AG09309 (cell line): Measurements from ENCODE around the gene RHOBTB3.

Experiments
- DNase-seq: peaks from one replicate; pipeline ENCODE4 v3.0.0-alpha.2; 2010; ENCODE audit warnings: low read depth
- H3K4me3 ChIP-seq: 2 replicates; pipeline ENCODE4 v1.5.1; 2011; ENCODE audit warnings: mild to moderate bottlenecking, low read depth, low read length, moderate library complexity; ENCODE audit not compliant: control insufficient read depth
- CTCF ChIP-seq: IDR thresholded peaks from 2 replicates; pipeline ENCODE4 v1.5.1; 2011; ENCODE audit warnings: mild to moderate bottlenecking, low read depth, low read length, inconsistent platforms; ENCODE audit not compliant: insufficient read depth, control insufficient read depth; ENCODE audit errors: missing control alignments

The RHOBTB3 gene

GRCh38 chr5:95779611-95780010, 48.5 kb downstream of the RHOBTB3 start:
- H3K4me3 ChIP-seq: no peak overlapping the region
- DNase-seq: no peak
- no peak for TF ChIP-seq CTCF

GRCh38 chr5:95780597-95780996, 49.5 kb downstream of the RHOBTB3 start:
- no peak overlapping the region for H3K4me3 ChIP-seq
- no peak for DNase-seq
- no peak for TF ChIP-seq CTCF

DNA sequence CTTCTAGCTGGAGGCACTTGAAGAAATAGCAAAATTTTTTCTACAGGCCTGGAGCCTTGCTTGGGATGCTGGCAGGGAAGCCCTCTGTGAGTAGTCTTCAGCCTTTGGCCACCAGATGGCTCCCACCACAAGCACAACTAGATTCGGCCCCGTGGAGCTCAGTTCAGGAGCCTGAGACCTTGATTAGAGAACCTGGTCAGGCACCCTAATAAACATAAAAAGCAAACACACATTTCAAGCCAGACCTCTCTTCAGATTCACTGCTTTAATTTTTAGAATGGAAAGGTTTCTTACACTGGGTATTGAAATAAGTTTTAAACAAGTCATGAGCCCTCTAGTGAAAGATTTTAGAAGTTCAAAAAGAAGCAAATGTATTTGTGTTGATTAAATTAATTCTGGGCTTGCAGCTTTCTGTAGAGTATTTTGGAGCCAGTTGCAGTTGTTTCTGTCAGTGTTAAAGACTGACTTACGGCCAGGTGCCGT, 50.0 kb downstream of the RHOBTB3 start:
- TF ChIP-seq CTCF: peak; percentile 95
- no peak overlapping the region for H3K4me3 ChIP-seq
- DNase-seq: peak; percentile 45

DNA sequence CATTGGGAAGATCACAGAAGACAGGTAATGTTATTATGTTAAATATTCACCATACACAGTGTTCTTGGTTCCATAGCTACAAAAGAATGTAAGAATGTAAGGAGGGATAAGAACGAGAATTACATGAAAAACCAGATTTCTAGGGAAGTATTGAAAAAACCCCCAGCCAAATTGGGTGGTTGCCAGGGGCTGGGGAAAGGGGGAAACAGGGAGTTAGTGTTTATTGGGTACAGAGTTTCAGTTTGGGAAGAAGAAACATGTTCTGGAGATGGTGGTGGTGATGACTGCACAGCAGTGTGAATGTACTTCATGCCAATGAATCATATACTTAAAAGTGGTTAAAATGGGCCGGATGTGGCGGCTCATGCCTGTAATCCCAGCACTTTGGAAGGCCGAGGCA, 51.0 kb downstream of the RHOBTB3 start:
- no peak overlapping the region for H3K4me3 ChIP-seq
- no peak for TF ChIP-seq CTCF
- no peak for DNase-seq

GRCh38 chr5:95783661-95784060, 52.5 kb downstream of the RHOBTB3 start:
- TF ChIP-seq CTCF: no peak
- no peak overlapping the region for H3K4me3 ChIP-seq
- DNase-seq: no peak

GRCh38 chr5:95784514-95785302, 53.6 kb downstream of the RHOBTB3 start:
- no peak for DNase-seq
- no peak overlapping the region for H3K4me3 ChIP-seq
- no peak for TF ChIP-seq CTCF
